K562 (cell line): ENCODE measurements around the gene TADA2A. TPM values are rescaled to one million over a fixed set of nuclear protein-coding genes. Genes with fewer than 3 reads are reported as not detected.

Experiments used
- ELF1 ChIP-seq: fragments of 200-800 bp; sonication (Bioruptor generic); IDR thresholded peaks from 2 replicates; pipeline ENCODE4 v1.6.1; 2016; ENCODE audit warnings: missing genetic modification characterization, missing compliant biosample characterization
- FOXM1 ChIP-seq, 2 experiments: fragments of 450-650 bp in 1 of 2; sonication (generic) in 1 of 2; formaldehyde crosslinking in 1 of 2; IDR thresholded peaks; 2 replicates each; pipeline versions ENCODE4 v1.6.1 to v1.9.0; 2017 to 2022; ENCODE audit warnings: low read depth in 2 of 2, mild to moderate bottlenecking in 2 of 2, missing genetic modification reagents in 1 of 2, moderate library complexity in 1 of 2
- GATAD2B ChIP-seq: fragments of 450-650 bp; IDR thresholded peaks from 2 replicates; pipeline ENCODE4 v1.6.1; 2017; ENCODE audit warnings: mild to moderate bottlenecking, borderline replicate concordance
- MEF2A ChIP-seq: IDR thresholded peaks from 2 replicates; pipeline ENCODE4 v1.6.1; 2011; ENCODE audit warnings: low read depth, mild to moderate bottlenecking, low read length, moderate library complexity; ENCODE audit not compliant: control insufficient read depth
- MEF2D ChIP-seq: conservative IDR thresholded peaks from 2 replicates; pipeline ENCODE4 v1.6.1; 2016; ENCODE audit warnings: low read depth, missing genetic modification characterization, missing compliant biosample characterization
- PHF8 ChIP-seq: fragments of 200-600 bp; sonication (generic); IDR thresholded peaks from 2 replicates; pipeline ENCODE4 v1.6.1; 2012; ENCODE audit warnings: mixed run types, mild to moderate bottlenecking, inconsistent platforms, low read length, moderate library complexity, borderline replicate concordance
- SLC30A9 ChIP-seq: fragments of 250-450 bp; sonication (Bioruptor Pico); IDR thresholded peaks from 2 replicates; pipeline ENCODE4 v1.8.0; 2022; ENCODE audit warnings: mild to moderate bottlenecking, moderate library complexity
- ZNF24 ChIP-seq: fragments of 450-650 bp; IDR thresholded peaks from 2 replicates; pipeline ENCODE4 v1.6.1; 2016
- polyA plus RNA-seq, 8 experiments: library from polyadenylated mRNA; depleted of rRNA in 4 of 8; stranded (reverse) in 5 of 8; unstranded in 3 of 8; fragments of >200 nt; fragmentation: Nextera tagmentation in 2 of 8; fragmentation: Illumina TruSeq in 1 of 8; extraction: Ambion mirVana in 2 of 8; extraction: Trizol in 1 of 8; gene quantifications; 2 replicates each; pipeline versions ENCODE4 v1.2.1 to v1.2.3, GENCODE V29; 2011 to 2014; ENCODE audit warnings: inconsistent platforms in 1 of 8, missing spikeins in 1 of 8
- total RNA-seq, 7 experiments: library from RNA; depleted of rRNA in 6 of 7; stranded (reverse); fragments of >200 nt in 6 of 7; fragmentation: Illumina TruSeq in 2 of 7; extraction: Trizol in 2 of 7; gene quantifications; 2 replicates each; pipeline versions ENCODE4 v1.2.1 to v1.2.3, GENCODE V29; 2011 to 2021; ENCODE audit warnings: low replicate concordance in 1 of 7
- TF ChIP-seq, protein P1 (sequence below), 2 experiments: IDR thresholded peaks; 2 replicates each; pipeline ENCODE4 v1.6.1; 2011; ENCODE audit warnings: borderline replicate concordance in 1 of 2, control low read depth in 1 of 2, low read depth in 1 of 2, low read length in 1 of 2, mild to moderate bottlenecking in 1 of 2, mixed read lengths in 1 of 2, moderate library complexity in 1 of 2; ENCODE audit not compliant: insufficient read depth in 1 of 2, insufficient read length in 1 of 2, poor library complexity in 1 of 2, severe bottlenecking in 1 of 2; ENCODE audit errors: extremely low read depth in 1 of 2
- TF ChIP-seq, protein P2 (sequence below): fragments of 450-650 bp; formaldehyde crosslinking; IDR thresholded peaks from 2 replicates; pipeline ENCODE4 v1.4.0; 2020; ENCODE audit warnings: mild to moderate bottlenecking, moderate library complexity
- TF ChIP-seq, protein P3 (sequence below), 2 experiments: fragments of 450-650 bp in 1 of 2; sonication (generic) in 1 of 2; formaldehyde crosslinking in 1 of 2; IDR thresholded peaks in 1 of 2; conservative IDR thresholded peaks in 1 of 2; 2 replicates each; pipeline versions ENCODE4 v1.6.1 to v1.8.1; 2016 to 2023; ENCODE audit warnings: mild to moderate bottlenecking in 2 of 2, moderate library complexity in 2 of 2, inconsistent platforms in 1 of 2, missing genetic modification reagents in 1 of 2
- TF ChIP-seq, protein P4 (sequence below): fragments of 250-450 bp; sonication (Bioruptor Pico); IDR thresholded peaks from 2 replicates; pipeline ENCODE4 v1.8.0; 2022; ENCODE audit warnings: moderate library complexity, mild to moderate bottlenecking, inconsistent platforms
- TF ChIP-seq, protein P5 (sequence below): fragments of 450-650 bp; formaldehyde crosslinking; IDR thresholded peaks from 2 replicates; pipeline ENCODE4 v1.4.0; 2020; ENCODE audit warnings: mild to moderate bottlenecking, moderate library complexity
- TF ChIP-seq, protein P6 (sequence below): IDR thresholded peaks from 3 replicates; pipeline ENCODE4 v1.6.1; 2011; ENCODE audit warnings: borderline replicate concordance, mild to moderate bottlenecking; ENCODE audit not compliant: insufficient read length, insufficient read depth
- TF ChIP-seq, protein P7 (sequence below): fragments of 250-450 bp; sonication (Bioruptor Pico); IDR thresholded peaks from 2 replicates; pipeline ENCODE4 v1.8.0; 2021; ENCODE audit warnings: borderline replicate concordance, mild to moderate bottlenecking, moderate library complexity; ENCODE audit not compliant: poor library complexity, severe bottlenecking

TADA2A gene
- total and polyA plus RNA-seq, 9 of the 15 experiments (the other 6 are each of a cell fraction or from before 2014, with no cell fraction given), result 13.8 to 37.7 (median 25.0) TPM

DNA sequence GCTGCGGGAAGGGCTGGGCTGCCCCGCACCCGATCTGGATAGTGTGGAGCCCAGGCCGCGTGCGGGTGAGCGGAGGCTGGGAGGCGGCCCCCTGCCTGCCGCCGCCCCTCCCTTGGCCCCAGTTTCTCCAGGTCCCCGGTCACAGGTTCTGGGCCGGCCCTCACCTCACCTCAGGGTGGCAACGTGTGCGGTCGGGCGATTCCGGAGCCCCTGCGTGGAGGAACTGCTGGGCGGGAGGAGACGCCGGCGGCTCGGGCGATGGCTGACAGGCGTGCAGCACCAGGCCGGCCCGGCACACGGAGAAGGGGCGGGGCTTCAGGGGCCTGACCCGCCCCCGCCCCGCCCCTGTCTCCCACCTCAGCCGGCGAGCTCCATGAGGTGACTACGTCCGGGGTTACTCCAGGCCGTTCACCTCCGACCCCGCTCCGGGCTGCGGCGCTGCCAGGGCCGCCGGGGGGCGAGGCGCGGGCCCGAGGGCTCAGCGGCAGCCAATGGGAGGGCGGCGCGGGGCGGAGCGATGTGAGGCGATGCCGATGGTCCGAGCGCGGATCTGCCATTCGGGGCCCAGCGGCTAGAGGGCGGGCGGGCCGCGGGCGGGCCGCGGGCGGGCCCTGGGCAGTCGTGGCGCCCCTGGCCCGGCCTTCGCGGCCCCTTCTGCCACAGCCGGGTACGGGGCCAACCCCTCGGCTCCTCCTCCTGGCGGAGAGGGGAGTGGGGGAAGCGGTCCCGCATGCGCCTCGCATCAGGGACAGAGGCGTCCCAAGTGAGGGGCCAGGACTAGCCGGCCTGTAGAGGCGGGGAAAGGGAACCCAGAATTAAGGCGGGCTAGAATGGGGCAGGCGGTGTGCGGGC is 47.6 kb upstream of the TADA2A start (continued):
- TF ChIP-seq, protein P1, sequence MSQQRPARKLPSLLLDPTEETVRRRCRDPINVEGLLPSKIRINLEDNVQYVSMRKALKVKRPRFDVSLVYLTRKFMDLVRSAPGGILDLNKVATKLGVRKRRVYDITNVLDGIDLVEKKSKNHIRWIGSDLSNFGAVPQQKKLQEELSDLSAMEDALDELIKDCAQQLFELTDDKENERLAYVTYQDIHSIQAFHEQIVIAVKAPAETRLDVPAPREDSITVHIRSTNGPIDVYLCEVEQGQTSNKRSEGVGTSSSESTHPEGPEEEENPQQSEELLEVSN (IDR thresholded peaks at IDR 0.05; ENCODE audit: borderline replicate concordance in 1 of 2, extremely low read depth in 1 of 2, insufficient read depth in 1 of 2, insufficient read length in 1 of 2, low read depth in 1 of 2, low read length in 1 of 2, poor library complexity in 1 of 2, severe bottlenecking in 1 of 2), result peak; percentile 74 to 90
- TF ChIP-seq PHF8, result peak; percentile 71; the same call in 1 of the 2 replicates
- TF ChIP-seq, protein P2, sequence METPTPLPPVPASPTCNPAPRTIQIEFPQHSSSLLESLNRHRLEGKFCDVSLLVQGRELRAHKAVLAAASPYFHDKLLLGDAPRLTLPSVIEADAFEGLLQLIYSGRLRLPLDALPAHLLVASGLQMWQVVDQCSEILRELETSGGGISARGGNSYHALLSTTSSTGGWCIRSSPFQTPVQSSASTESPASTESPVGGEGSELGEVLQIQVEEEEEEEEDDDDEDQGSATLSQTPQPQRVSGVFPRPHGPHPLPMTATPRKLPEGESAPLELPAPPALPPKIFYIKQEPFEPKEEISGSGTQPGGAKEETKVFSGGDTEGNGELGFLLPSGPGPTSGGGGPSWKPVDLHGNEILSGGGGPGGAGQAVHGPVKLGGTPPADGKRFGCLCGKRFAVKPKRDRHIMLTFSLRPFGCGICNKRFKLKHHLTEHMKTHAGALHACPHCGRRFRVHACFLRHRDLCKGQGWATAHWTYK (CRISPR knock-in tag), result no peak
- TF ChIP-seq, protein P3, sequence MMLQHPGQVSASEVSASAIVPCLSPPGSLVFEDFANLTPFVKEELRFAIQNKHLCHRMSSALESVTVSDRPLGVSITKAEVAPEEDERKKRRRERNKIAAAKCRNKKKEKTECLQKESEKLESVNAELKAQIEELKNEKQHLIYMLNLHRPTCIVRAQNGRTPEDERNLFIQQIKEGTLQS (IDR thresholded peaks at IDR 0.05), result no peak
- TF ChIP-seq, protein P3 (CRISPR knock-in tag; conservative IDR thresholded peaks at IDR 0.05), result no peak
- no peak for TF ChIP-seq MEF2A
- TF ChIP-seq, protein P4, sequence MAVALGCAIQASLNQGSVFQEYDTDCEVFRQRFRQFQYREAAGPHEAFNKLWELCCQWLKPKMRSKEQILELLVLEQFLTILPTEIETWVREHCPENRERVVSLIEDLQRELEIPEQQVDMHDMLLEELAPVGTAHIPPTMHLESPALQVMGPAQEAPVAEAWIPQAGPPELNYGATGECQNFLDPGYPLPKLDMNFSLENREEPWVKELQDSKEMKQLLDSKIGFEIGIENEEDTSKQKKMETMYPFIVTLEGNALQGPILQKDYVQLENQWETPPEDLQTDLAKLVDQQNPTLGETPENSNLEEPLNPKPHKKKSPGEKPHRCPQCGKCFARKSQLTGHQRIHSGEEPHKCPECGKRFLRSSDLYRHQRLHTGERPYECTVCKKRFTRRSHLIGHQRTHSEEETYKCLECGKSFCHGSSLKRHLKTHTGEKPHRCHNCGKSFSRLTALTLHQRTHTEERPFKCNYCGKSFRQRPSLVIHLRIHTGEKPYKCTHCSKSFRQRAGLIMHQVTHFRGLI (CRISPR knock-in tag), result no peak
- TF ChIP-seq, protein P5, sequence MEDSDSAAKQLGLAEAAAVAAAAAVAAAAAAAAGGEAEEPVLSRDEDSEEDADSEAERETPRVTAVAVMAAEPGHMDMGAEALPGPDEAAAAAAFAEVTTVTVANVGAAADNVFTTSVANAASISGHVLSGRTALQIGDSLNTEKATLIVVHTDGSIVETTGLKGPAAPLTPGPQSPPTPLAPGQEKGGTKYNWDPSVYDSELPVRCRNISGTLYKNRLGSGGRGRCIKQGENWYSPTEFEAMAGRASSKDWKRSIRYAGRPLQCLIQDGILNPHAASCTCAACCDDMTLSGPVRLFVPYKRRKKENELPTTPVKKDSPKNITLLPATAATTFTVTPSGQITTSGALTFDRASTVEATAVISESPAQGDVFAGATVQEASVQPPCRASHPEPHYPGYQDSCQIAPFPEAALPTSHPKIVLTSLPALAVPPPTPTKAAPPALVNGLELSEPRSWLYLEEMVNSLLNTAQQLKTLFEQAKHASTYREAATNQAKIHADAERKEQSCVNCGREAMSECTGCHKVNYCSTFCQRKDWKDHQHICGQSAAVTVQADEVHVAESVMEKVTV, result no peak
- TF ChIP-seq, protein P6, sequence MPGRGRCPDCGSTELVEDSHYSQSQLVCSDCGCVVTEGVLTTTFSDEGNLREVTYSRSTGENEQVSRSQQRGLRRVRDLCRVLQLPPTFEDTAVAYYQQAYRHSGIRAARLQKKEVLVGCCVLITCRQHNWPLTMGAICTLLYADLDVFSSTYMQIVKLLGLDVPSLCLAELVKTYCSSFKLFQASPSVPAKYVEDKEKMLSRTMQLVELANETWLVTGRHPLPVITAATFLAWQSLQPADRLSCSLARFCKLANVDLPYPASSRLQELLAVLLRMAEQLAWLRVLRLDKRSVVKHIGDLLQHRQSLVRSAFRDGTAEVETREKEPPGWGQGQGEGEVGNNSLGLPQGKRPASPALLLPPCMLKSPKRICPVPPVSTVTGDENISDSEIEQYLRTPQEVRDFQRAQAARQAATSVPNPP, result no peak
- TF ChIP-seq GATAD2B, result peak; percentile 75; the same call in 1 of the 2 replicates
- TF ChIP-seq, protein P7, sequence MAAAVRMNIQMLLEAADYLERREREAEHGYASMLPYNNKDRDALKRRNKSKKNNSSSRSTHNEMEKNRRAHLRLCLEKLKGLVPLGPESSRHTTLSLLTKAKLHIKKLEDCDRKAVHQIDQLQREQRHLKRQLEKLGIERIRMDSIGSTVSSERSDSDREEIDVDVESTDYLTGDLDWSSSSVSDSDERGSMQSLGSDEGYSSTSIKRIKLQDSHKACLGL, result no peak
- no peak for TF ChIP-seq ZNF24
- TF ChIP-seq SLC30A9, result no peak
- no peak; the same call in 1 of the 2 replicates for TF ChIP-seq ELF1 (tag)
- no peak for TF ChIP-seq MEF2D (tag)
- TF ChIP-seq FOXM1 (IDR thresholded peaks at IDR 0.05; ENCODE audit: low read depth), result no peak
- TF ChIP-seq FOXM1 (CRISPR knock-in tag; IDR thresholded peaks at IDR 0.05; ENCODE audit: low read depth), result no peak
